Peyer's patch (tissue), 4 donors: ENCODE data around the gene CCDC134. TPM values are rescaled to one million over a fixed set of nuclear protein-coding genes. Genes with fewer than 3 reads are reported as not detected.
A peak's percentile ranks its signal among the peaks of the same experiment; 100 is the strongest.

Experiments
- DNase-seq, 3 donors: peaks; one replicate each; pipeline ENCODE4 v3.0.0-alpha.2; 2017 to 2019
- H3K27ac ChIP-seq, 4 donors: fragments of 200-600 bp; sonication (generic); one replicate each; pipeline ENCODE4 v1.5.1; 2016 to 2019
- H3K27me3 ChIP-seq, 2 donors: fragments of 200-600 bp; sonication (generic); one replicate each; pipeline ENCODE4 v1.5.1; 2019
- H3K36me3 ChIP-seq, 3 donors: fragments of 200-600 bp; sonication (generic); one replicate each; pipeline ENCODE4 v1.5.1; 2016 to 2019
- H3K4me1 ChIP-seq, 4 donors: fragments of 200-600 bp; sonication (generic); one replicate each; pipeline ENCODE4 v1.5.1; 2016 to 2019
- H3K4me3 ChIP-seq, 4 donors: fragments of 200-600 bp; sonication (generic); 1 replicate in 3 of 4; 2 replicates in 1 of 4; pipeline ENCODE4 v1.5.1; 2016 to 2019; ENCODE audit warnings: mild to moderate bottlenecking in 1 of 4
- H3K9me3 ChIP-seq, 4 donors: fragments of 200-600 bp; sonication (generic); one replicate each; pipeline ENCODE4 v1.5.1; 2016 to 2019; ENCODE audit warnings: mild to moderate bottlenecking in 1 of 4
- CTCF ChIP-seq, 6 experiments: fragments of 450-650 bp in 4 of 6; fragments of 200-600 bp in 2 of 6; sonication (generic) in 1 of 6; IDR thresholded peaks; one replicate each; pipeline ENCODE4 v1.5.1; 2017 to 2019; ENCODE audit warnings: antibody characterized with exemption in 6 of 6, mild to moderate bottlenecking in 3 of 6, moderate library complexity in 1 of 6
- POLR2A ChIP-seq, 2 donors: fragments of 450-650 bp; IDR thresholded peaks; one replicate each; pipeline ENCODE4 v1.5.1; 2017; ENCODE audit warnings: antibody characterized with exemption in 2 of 2, mild to moderate bottlenecking in 2 of 2, moderate library complexity in 2 of 2
- total RNA-seq, 4 donors: library from RNA; depleted of rRNA; stranded (reverse); fragments of >200 nt; gene quantifications; one replicate each; pipeline ENCODE4 v1.1.0, GENCODE V29; 2016

CCDC134 gene
- total RNA-seq, 4 donors from 2014 or later, result 8.1 to 20.6 (median 10.2) TPM

GRCh38 chr22:41779929-41780505 is 20.5 kb upstream of the CCDC134 start:
- Histone ChIP-seq H3K9me3 (no peaks in the 10 kb centered on the region), H3K27ac (peak overlapping the region in 2 of 4 donors; percentile 77 to 84), H3K4me1 (peaks cover 0 to 9% (median 3%) of the 10 kb centered on the region in 4 donors), H3K27me3 (no peaks in the 10 kb centered on the region), H3K4me3 (no peak overlapping the region), H3K36me3 (no peaks in the 10 kb centered on the region)
- no peak for DNase-seq
- TF ChIP-seq POLR2A (IDR thresholded peaks at IDR 0.05) (no peak), CTCF (IDR thresholded peaks at IDR 0.05) (no peak)

- peaks cover 0 to 9% (median 3%) of the 10 kb centered on the region in 4 donors for H3K4me1 ChIP-seq
- no peaks in the 10 kb centered on the region for H3K9me3 ChIP-seq
- peak; percentile 59 to 96 (median 96) for DNase-seq
- peak; percentile 45 to 51 for TF ChIP-seq POLR2A (IDR thresholded peaks at IDR 0.05)
- no peak for TF ChIP-seq CTCF (IDR thresholded peaks at IDR 0.05)
- peak overlapping the region; percentile 21 to 39 (median 26) for H3K4me3 ChIP-seq
- H3K36me3 ChIP-seq, result no peaks in the 10 kb centered on the region
- H3K27me3 ChIP-seq, result no peaks in the 10 kb centered on the region
- peak overlapping the region; percentile 59 to 84 (median 73) for H3K27ac ChIP-seq
Measured at GRCh38 chr22:41780746-41781505, 19.6 kb upstream of the CCDC134 start.

GRCh38 chr22:41781507-41781906 is 19.0 kb upstream of the CCDC134 start:
- Histone ChIP-seq H3K4me3 (peak overlapping the region; percentile 21 to 39 (median 26)), H3K4me1 (peaks cover 0 to 9% (median 3%) of the 10 kb centered on the region in 4 donors), H3K27ac (peak overlapping the region; percentile 59 to 84 (median 73)), H3K36me3 (no peaks in the 10 kb centered on the region), H3K9me3 (no peaks in the 10 kb centered on the region), H3K27me3 (no peaks in the 10 kb centered on the region)
- no peak for DNase-seq
- no peak for TF ChIP-seq POLR2A (IDR thresholded peaks at IDR 0.05)
- no peak for TF ChIP-seq CTCF (IDR thresholded peaks at IDR 0.05)

- H3K36me3 ChIP-seq, result no peaks in the 10 kb centered on the region
- DNase-seq, result no peak
- H3K4me3 ChIP-seq, result peak overlapping the region in 2 of 4 donors; percentile 1 to 26
- H3K4me1 ChIP-seq, result peaks cover 0 to 9% (median 3%) of the 10 kb centered on the region in 4 donors
- TF ChIP-seq POLR2A (IDR thresholded peaks at IDR 0.05), result no peak
- no peak for TF ChIP-seq CTCF (IDR thresholded peaks at IDR 0.05)
- H3K27me3 ChIP-seq, result no peaks in the 10 kb centered on the region
- peak overlapping the region in 3 of 4 donors; percentile 35 to 84 (median 77) for H3K27ac ChIP-seq
- no peaks in the 10 kb centered on the region for H3K9me3 ChIP-seq
Measured at GRCh38 chr22:41782316-41782715, 18.2 kb upstream of the CCDC134 start.

- DNase-seq, result no peak
- peak overlapping the region in 2 of 4 donors; percentile 1 to 26 for H3K4me3 ChIP-seq
- TF ChIP-seq CTCF (IDR thresholded peaks at IDR 0.05) (no peak), POLR2A (IDR thresholded peaks at IDR 0.05) (no peak)
- peaks cover 0 to 9% (median 3%) of the 10 kb centered on the region in 4 donors for H3K4me1 ChIP-seq
- H3K27me3 ChIP-seq, result no peaks in the 10 kb centered on the region
- H3K36me3 ChIP-seq, result no peaks in the 10 kb centered on the region
- H3K9me3 ChIP-seq, result no peaks in the 10 kb centered on the region
- H3K27ac ChIP-seq, result peak overlapping the region in 2 of 4 donors; percentile 35 to 84
Measured at GRCh38 chr22:41782751-41783150, 17.7 kb upstream of the CCDC134 start.
